Hepatocyte (in vitro differentiated cells): ENCODE data around the gene BORCS5. TPM values are rescaled to one million over a fixed set of nuclear protein-coding genes. Genes with fewer than 3 reads are reported as not detected.
A peak's percentile ranks its signal among the peaks of the same experiment; 100 is the strongest.

Experiments used
- DNase-seq: peaks from one replicate; pipeline ENCODE4 v3.0.0-alpha.2; 2016; ENCODE audit warnings: low spot score
- H2AFZ ChIP-seq: fragments of 200-600 bp; sonication (generic); 2 replicates; pipeline ENCODE4 v1.6.0; 2016; ENCODE audit warnings: antibody characterized with exemption, mild to moderate bottlenecking
- H3K27ac ChIP-seq: fragments of 200-600 bp; sonication (generic); 2 replicates; pipeline ENCODE4 v1.5.1; 2016; ENCODE audit warnings: mild to moderate bottlenecking
- H3K27me3 ChIP-seq: fragments of 200-600 bp; sonication (generic); 2 replicates; pipeline ENCODE4 v1.6.1; 2016
- H3K36me3 ChIP-seq: fragments of 200-600 bp; sonication (generic); replicated peaks from 2 replicates; pipeline ENCODE4 v1.5.1; 2016; ENCODE audit warnings: low read depth; ENCODE audit not compliant: insufficient read depth
- H3K4me1 ChIP-seq: fragments of 200-600 bp; sonication (generic); 2 replicates; pipeline ENCODE4 v1.5.1; 2016; ENCODE audit warnings: mild to moderate bottlenecking, moderate library complexity; ENCODE audit not compliant: insufficient read depth
- H3K4me2 ChIP-seq: fragments of 200-600 bp; sonication (generic); 2 replicates; pipeline ENCODE4 v1.6.0; 2016
- H3K4me3 ChIP-seq: fragments of 200-600 bp; sonication (generic); 2 replicates; pipeline ENCODE4 v1.5.1; 2016; ENCODE audit warnings: mild to moderate bottlenecking
- H3K79me2 ChIP-seq: fragments of 200-600 bp; sonication (generic); 2 replicates; pipeline ENCODE4 v1.6.0; 2017; ENCODE audit warnings: mild to moderate bottlenecking
- H3K9me2 ChIP-seq: fragments of 200-600 bp; sonication (generic); replicated peaks from 2 replicates; pipeline ENCODE4 v1.6.0; 2017; ENCODE audit warnings: mild to moderate bottlenecking; ENCODE audit not compliant: insufficient read depth
- H3K9me3 ChIP-seq: fragments of 200-600 bp; sonication (generic); 2 replicates; pipeline ENCODE4 v1.5.1; 2016; ENCODE audit warnings: low read depth, mild to moderate bottlenecking
- H4K20me1 ChIP-seq: fragments of 200-600 bp; sonication (generic); 2 replicates; pipeline ENCODE4 v1.6.0; 2016; ENCODE audit warnings: mild to moderate bottlenecking; ENCODE audit not compliant: insufficient read depth, poor library complexity, severe bottlenecking
- EZH2 ChIP-seq: fragments of 200-600 bp; sonication (generic); IDR thresholded peaks from 2 replicates; pipeline ENCODE4 v1.6.1; 2016; ENCODE audit warnings: antibody characterized with exemption, mild to moderate bottlenecking, borderline replicate concordance
- EZH2phosphoT487 ChIP-seq: fragments of 200-600 bp; sonication (generic); IDR thresholded peaks from one replicate; pipeline ENCODE4 v1.6.1; 2018; ENCODE audit warnings: antibody characterized with exemption, mild to moderate bottlenecking, low read depth, moderate library complexity; ENCODE audit not compliant: unreplicated experiment, severe bottlenecking
- WGBS: methylation state at CpG from one replicate; pipeline ENCODE4 v1.1.6; 2016; ENCODE audit warnings: low lambda C conversion rate; ENCODE audit errors: missing lambda C conversion rate; 5-methylcytosine and 5-hydroxymethylcytosine counted together
- polyA plus RNA-seq: library from polyadenylated mRNA; unstranded; fragments of >200 nt; fragmentation: Nextera tagmentation; extraction: Ambion mirVana; gene quantifications from 2 replicates; pipeline ENCODE4 v1.2.1, GENCODE V29; 2016
- total RNA-seq: library from RNA; depleted of rRNA; stranded (reverse); fragments of >200 nt; gene quantifications from 2 replicates; pipeline ENCODE4 v1.2.3, GENCODE V29; 2014
- TF ChIP-seq, protein P1 (sequence below): fragments of 200-600 bp; sonication (generic); IDR thresholded peaks from 2 replicates; pipeline ENCODE4 v1.5.1; 2016; ENCODE audit warnings: antibody characterized with exemption, mild to moderate bottlenecking; ENCODE audit not compliant: poor library complexity

Gene BORCS5
- total and polyA plus RNA-seq, 2 experiments from 2014 or later, result 6.6 to 11.2 TPM

DNA sequence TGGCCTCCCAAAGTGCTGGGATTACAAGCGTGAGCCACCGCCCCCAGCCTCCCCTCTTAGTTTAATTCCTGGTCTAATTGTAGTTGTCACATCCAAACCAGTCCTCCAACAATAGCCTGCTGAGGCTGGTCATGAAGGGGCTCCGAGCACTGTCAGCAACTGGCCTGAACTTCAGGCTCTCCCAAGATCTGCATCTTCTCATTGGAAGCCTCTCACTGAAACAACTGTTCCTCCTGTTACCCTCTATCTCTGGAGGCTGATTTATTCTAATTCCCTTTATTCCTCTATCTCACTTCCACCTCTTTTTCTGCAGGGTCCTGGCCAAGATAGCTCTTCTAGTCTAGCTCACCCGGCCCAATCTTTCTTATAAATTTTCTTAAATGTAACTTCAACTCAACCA is 116.3 kb downstream of the BORCS5 start:
- Histone ChIP-seq H3K4me1 (no peaks in the 10 kb centered on the region), H3K4me3 (no peak overlapping the region), H3K9me3 (no peaks in the 10 kb centered on the region), H4K20me1 (no peaks in the 10 kb centered on the region), H3K4me2 (no peak overlapping the region), H3K9me2 (no peaks in the 10 kb centered on the region), H3K36me3 (no peaks in the 10 kb centered on the region), H3K79me2 (peaks cover 5% of the 10 kb centered on the region), H3K27ac (no peak overlapping the region), H2AFZ (no peak overlapping the region), H3K27me3 (no peaks in the 10 kb centered on the region)
- TF ChIP-seq, protein P1, sequence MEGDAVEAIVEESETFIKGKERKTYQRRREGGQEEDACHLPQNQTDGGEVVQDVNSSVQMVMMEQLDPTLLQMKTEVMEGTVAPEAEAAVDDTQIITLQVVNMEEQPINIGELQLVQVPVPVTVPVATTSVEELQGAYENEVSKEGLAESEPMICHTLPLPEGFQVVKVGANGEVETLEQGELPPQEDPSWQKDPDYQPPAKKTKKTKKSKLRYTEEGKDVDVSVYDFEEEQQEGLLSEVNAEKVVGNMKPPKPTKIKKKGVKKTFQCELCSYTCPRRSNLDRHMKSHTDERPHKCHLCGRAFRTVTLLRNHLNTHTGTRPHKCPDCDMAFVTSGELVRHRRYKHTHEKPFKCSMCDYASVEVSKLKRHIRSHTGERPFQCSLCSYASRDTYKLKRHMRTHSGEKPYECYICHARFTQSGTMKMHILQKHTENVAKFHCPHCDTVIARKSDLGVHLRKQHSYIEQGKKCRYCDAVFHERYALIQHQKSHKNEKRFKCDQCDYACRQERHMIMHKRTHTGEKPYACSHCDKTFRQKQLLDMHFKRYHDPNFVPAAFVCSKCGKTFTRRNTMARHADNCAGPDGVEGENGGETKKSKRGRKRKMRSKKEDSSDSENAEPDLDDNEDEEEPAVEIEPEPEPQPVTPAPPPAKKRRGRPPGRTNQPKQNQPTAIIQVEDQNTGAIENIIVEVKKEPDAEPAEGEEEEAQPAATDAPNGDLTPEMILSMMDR, result no peak
- DNase-seq, result no peak
- 100% methylated on average over 4 of the region's 4 CpGs for WGBS

DNA sequence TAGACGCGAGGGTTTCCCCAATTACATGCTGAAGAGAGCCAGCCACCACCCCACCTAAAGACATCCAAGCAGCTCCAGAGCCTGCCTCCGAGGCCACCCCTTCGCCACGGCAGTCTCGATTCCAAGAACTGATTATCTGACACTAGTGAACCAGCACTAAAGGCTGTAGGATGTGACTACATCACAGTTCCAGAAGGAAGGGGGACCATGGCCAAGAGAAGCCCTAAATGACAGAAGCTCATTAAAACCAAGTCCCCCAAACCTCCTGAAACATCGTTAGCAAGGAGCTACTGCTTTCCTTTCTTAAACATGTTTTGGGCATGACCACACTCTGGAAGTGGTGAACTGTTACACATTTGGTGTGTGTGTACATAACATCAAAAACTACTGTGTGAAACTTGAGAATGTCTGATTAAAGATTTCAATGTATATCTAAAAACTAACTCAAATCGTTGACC is 117.6 kb downstream of the BORCS5 start:
- no peaks in the 10 kb centered on the region for H3K36me3 ChIP-seq
- no peaks in the 10 kb centered on the region for H3K27me3 ChIP-seq
- no peaks in the 10 kb centered on the region for H4K20me1 ChIP-seq
- H3K79me2 ChIP-seq, result peaks cover 5% of the 10 kb centered on the region
- no peaks in the 10 kb centered on the region for H3K9me3 ChIP-seq
- no peak overlapping the region for H3K27ac ChIP-seq
- WGBS, result 92% methylated on average over 8 of the region's 8 CpGs
- TF ChIP-seq, protein P1, result no peak
- TF ChIP-seq EZH2, result no peak
- no peak for TF ChIP-seq EZH2phosphoT487
- H3K4me1 ChIP-seq, result no peaks in the 10 kb centered on the region
- no peak for DNase-seq
- H3K4me2 ChIP-seq, result no peak overlapping the region
- H3K9me2 ChIP-seq, result no peaks in the 10 kb centered on the region
- H2AFZ ChIP-seq, result no peak overlapping the region
- H3K4me3 ChIP-seq, result no peak overlapping the region

DNA sequence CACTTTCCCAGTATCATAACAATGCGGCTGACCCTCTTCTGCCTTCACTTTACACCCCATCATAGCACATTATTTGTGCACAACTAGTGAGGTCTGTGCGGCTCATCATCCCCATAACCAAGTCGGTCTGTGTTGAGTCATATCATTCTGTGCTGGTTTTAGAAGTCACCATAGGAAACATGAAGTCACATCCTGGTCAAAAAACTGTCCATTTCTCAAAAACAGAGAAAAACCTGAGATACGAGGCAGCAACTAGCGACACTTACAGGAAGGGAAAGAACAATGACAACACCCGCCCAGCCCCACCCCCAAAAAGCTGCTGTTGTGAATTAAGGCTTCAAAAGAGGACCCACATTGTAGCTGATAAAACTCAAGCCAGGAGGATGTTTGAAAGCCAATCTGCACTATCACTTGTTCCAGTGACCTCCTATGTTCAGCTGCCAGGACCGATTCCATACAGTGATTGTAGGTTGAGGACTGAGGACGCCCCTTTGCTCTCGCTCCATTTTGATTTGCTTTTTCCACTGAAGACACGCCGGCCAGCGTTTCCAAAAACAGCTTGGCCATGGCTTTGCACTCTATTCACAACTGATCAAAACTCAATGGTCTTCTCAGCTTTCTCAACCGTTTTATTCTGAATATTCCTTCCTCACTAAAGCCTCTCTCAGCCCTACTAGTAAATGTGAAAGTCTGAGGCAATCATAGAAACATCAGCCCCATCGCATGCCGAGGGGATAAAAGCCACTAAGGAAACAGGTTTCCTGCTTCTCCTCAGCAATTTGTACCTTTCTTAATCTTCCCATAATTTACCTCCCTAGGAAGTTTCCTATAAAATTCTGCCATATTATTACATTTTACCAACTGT is 118.3 kb downstream of the BORCS5 start:
- 93% methylated on average over 15 of the region's 15 CpGs for WGBS
- Histone ChIP-seq H3K4me3 (no peak overlapping the region), H3K79me2 (peaks cover 5% of the 10 kb centered on the region), H2AFZ (no peak overlapping the region), H3K36me3 (no peaks in the 10 kb centered on the region), H3K27me3 (no peaks in the 10 kb centered on the region), H3K27ac (peak overlapping the region; percentile 4), H3K4me2 (no peak overlapping the region), H3K9me3 (no peaks in the 10 kb centered on the region), H3K4me1 (no peaks in the 10 kb centered on the region), H4K20me1 (no peaks in the 10 kb centered on the region), H3K9me2 (no peaks in the 10 kb centered on the region)
- no peak for DNase-seq
- TF ChIP-seq EZH2 (no peak), EZH2phosphoT487 (no peak)
- TF ChIP-seq, protein P1, result no peak
